ENCODE data around the gene BMP6.

The BMP6 gene

GRCh38 chr6:7703148-7703680, 22.7 kb upstream of the BMP6 start:
- Histone ChIP-seq H3K4ac (ENCODE audit: low read depth, low read length) (no peak overlapping the region), H2AFZ (ENCODE audit: insufficient read depth, low read length, poor library complexity) (no peak overlapping the region), H4K8ac (ENCODE audit: low read depth, low read length) (no peak overlapping the region), H4K12ac (ENCODE audit: low read depth, low read length) (no peak overlapping the region), H3K79me2 (ENCODE audit: control insufficient read depth, insufficient read depth, low read length, poor library complexity) (no peaks in the 10 kb centered on the region), H3K9ac (ENCODE audit: low read length) (no peak overlapping the region), H3K79me1 (ENCODE audit: low read length) (no peaks in the 10 kb centered on the region), H3K9me3 (ENCODE audit: insufficient read depth, low read depth, low read length) (no peaks in the 10 kb centered on the region), H2BK120ac (ENCODE audit: insufficient read depth, low read length, poor library complexity) (no peak overlapping the region), H3K27ac (ENCODE audit: low read depth, low read length) (no peak overlapping the region), H2BK5ac (ENCODE audit: low read depth, low read length, poor library complexity) (no peak overlapping the region), H3K14ac (ENCODE audit: low read length) (no peak overlapping the region), H4K91ac (ENCODE audit: low read depth, low read length) (no peak overlapping the region), H3K23ac (ENCODE audit: low read length) (no peak overlapping the region), H3K27me3 (ENCODE audit: insufficient read depth, low read length) (no peaks in the 10 kb centered on the region), H3K4me3 (ENCODE audit: low read depth, low read length) (no peak overlapping the region), H2BK12ac (ENCODE audit: low read length) (no peak overlapping the region), H3K4me1 (ENCODE audit: control insufficient read depth in 1 of 2, insufficient read depth in 2 of 2, low read length in 2 of 2) (peaks cover 0 to under 1% of the 10 kb centered on the region in 2 experiments), H2AK5ac (ENCODE audit: low read length) (no peak overlapping the region), H3K4me2 (ENCODE audit: low read length) (no peak overlapping the region), H3K36me3 (ENCODE audit: control insufficient read depth in 1 of 2, insufficient read depth in 2 of 2, low read length in 2 of 2) (no peaks in the 10 kb centered on the region), H3K18ac (ENCODE audit: low read length) (no peak overlapping the region)
- DNase-seq = no peak
- no CpG with 5 or more reads among the region's 3 CpGs for WGBS (ENCODE audit: extremely low coverage, insufficient coverage, insufficient read length)

GRCh38 chr6:7705483-7705882, 20.4 kb upstream of the BMP6 start:
- H3K9me3 ChIP-seq (ENCODE audit: insufficient read depth, low read depth, low read length) = no peaks in the 10 kb centered on the region
- H3K27me3 ChIP-seq (ENCODE audit: insufficient read depth, low read length) = no peaks in the 10 kb centered on the region
- no peak overlapping the region for H3K4me2 ChIP-seq (ENCODE audit: low read length)
- H3K4me3 ChIP-seq (ENCODE audit: low read depth, low read length) = no peak overlapping the region
- no peak overlapping the region for H3K18ac ChIP-seq (ENCODE audit: low read length)
- H2BK120ac ChIP-seq (ENCODE audit: insufficient read depth, low read length, poor library complexity) = no peak overlapping the region
- H3K4ac ChIP-seq (ENCODE audit: low read depth, low read length) = no peak overlapping the region
- H2BK12ac ChIP-seq (ENCODE audit: low read length) = no peak overlapping the region
- H2AK5ac ChIP-seq (ENCODE audit: low read length) = no peak overlapping the region
- no peak overlapping the region for H4K12ac ChIP-seq (ENCODE audit: low read depth, low read length)
- WGBS (ENCODE audit: extremely low coverage, insufficient coverage, insufficient read length) = no CpG with 5 or more reads among the region's 4 CpGs
- H4K8ac ChIP-seq (ENCODE audit: low read depth, low read length) = no peak overlapping the region
- DNase-seq = no peak
- no peak overlapping the region for H3K9ac ChIP-seq (ENCODE audit: low read length)
- H3K23ac ChIP-seq (ENCODE audit: low read length) = no peak overlapping the region
- no peak overlapping the region for H2AFZ ChIP-seq (ENCODE audit: insufficient read depth, low read length, poor library complexity)
- H3K27ac ChIP-seq (ENCODE audit: low read depth, low read length) = no peak overlapping the region
- H4K91ac ChIP-seq (ENCODE audit: low read depth, low read length) = no peak overlapping the region
- H3K36me3 ChIP-seq (ENCODE audit: control insufficient read depth in 1 of 2, insufficient read depth in 2 of 2, low read length in 2 of 2) = no peaks in the 10 kb centered on the region
- H3K4me1 ChIP-seq (ENCODE audit: control insufficient read depth in 1 of 2, insufficient read depth in 2 of 2, low read length in 2 of 2) = no peaks in the 10 kb centered on the region
- no peak overlapping the region for H3K14ac ChIP-seq (ENCODE audit: low read length)
- H2BK5ac ChIP-seq (ENCODE audit: low read depth, low read length, poor library complexity) = no peak overlapping the region
- no peaks in the 10 kb centered on the region for H3K79me2 ChIP-seq (ENCODE audit: control insufficient read depth, insufficient read depth, low read length, poor library complexity)
- H3K79me1 ChIP-seq (ENCODE audit: low read length) = no peaks in the 10 kb centered on the region

- H3K4me2 ChIP-seq (ENCODE audit: low read length) = no peak overlapping the region
- H3K27me3 ChIP-seq (ENCODE audit: insufficient read depth, low read length) = no peaks in the 10 kb centered on the region
- no peak overlapping the region for H4K8ac ChIP-seq (ENCODE audit: low read depth, low read length)
- no peak overlapping the region for H2BK5ac ChIP-seq (ENCODE audit: low read depth, low read length, poor library complexity)
- no peak overlapping the region for H3K4me3 ChIP-seq (ENCODE audit: low read depth, low read length)
- no peak overlapping the region for H2AK5ac ChIP-seq (ENCODE audit: low read length)
- H3K79me1 ChIP-seq (ENCODE audit: low read length) = no peaks in the 10 kb centered on the region
- H3K9me3 ChIP-seq (ENCODE audit: insufficient read depth, low read depth, low read length) = no peaks in the 10 kb centered on the region
- H3K27ac ChIP-seq (ENCODE audit: low read depth, low read length) = no peak overlapping the region
- H3K9ac ChIP-seq (ENCODE audit: low read length) = no peak overlapping the region
- no peak overlapping the region for H3K23ac ChIP-seq (ENCODE audit: low read length)
- no CpG with 5 or more reads among the region's 4 CpGs for WGBS (ENCODE audit: extremely low coverage, insufficient coverage, insufficient read length)
- no peak overlapping the region for H2BK12ac ChIP-seq (ENCODE audit: low read length)
- H2BK120ac ChIP-seq (ENCODE audit: insufficient read depth, low read length, poor library complexity) = no peak overlapping the region
- no peak for DNase-seq
- no peak overlapping the region for H3K14ac ChIP-seq (ENCODE audit: low read length)
- H3K4ac ChIP-seq (ENCODE audit: low read depth, low read length) = no peak overlapping the region
- no peaks in the 10 kb centered on the region for H3K36me3 ChIP-seq (ENCODE audit: control insufficient read depth in 1 of 2, insufficient read depth in 2 of 2, low read length in 2 of 2)
- no peaks in the 10 kb centered on the region for H3K79me2 ChIP-seq (ENCODE audit: control insufficient read depth, insufficient read depth, low read length, poor library complexity)
- H4K91ac ChIP-seq (ENCODE audit: low read depth, low read length) = no peak overlapping the region
- no peaks in the 10 kb centered on the region for H3K4me1 ChIP-seq (ENCODE audit: control insufficient read depth in 1 of 2, insufficient read depth in 2 of 2, low read length in 2 of 2)
- no peak overlapping the region for H2AFZ ChIP-seq (ENCODE audit: insufficient read depth, low read length, poor library complexity)
- no peak overlapping the region for H4K12ac ChIP-seq (ENCODE audit: low read depth, low read length)
- H3K18ac ChIP-seq (ENCODE audit: low read length) = no peak overlapping the region
Measured at GRCh38 chr6:7706269-7706668, 19.6 kb upstream of the BMP6 start.

- Histone ChIP-seq H3K4me1 (ENCODE audit: control insufficient read depth in 1 of 2, insufficient read depth in 2 of 2, low read length in 2 of 2) (no peaks in the 10 kb centered on the region), H2BK120ac (ENCODE audit: insufficient read depth, low read length, poor library complexity) (no peak overlapping the region), H3K79me1 (ENCODE audit: low read length) (no peaks in the 10 kb centered on the region), H3K27ac (ENCODE audit: low read depth, low read length) (no peak overlapping the region), H3K4me2 (ENCODE audit: low read length) (no peak overlapping the region), H4K91ac (ENCODE audit: low read depth, low read length) (no peak overlapping the region), H2BK12ac (ENCODE audit: low read length) (no peak overlapping the region), H4K12ac (ENCODE audit: low read depth, low read length) (no peak overlapping the region), H2AK5ac (ENCODE audit: low read length) (no peak overlapping the region), H3K4me3 (ENCODE audit: low read depth, low read length) (no peak overlapping the region), H3K4ac (ENCODE audit: low read depth, low read length) (no peak overlapping the region), H3K18ac (ENCODE audit: low read length) (no peak overlapping the region), H3K23ac (ENCODE audit: low read length) (no peak overlapping the region), H3K14ac (ENCODE audit: low read length) (no peak overlapping the region), H2AFZ (ENCODE audit: insufficient read depth, low read length, poor library complexity) (no peak overlapping the region), H3K9me3 (ENCODE audit: insufficient read depth, low read depth, low read length) (no peaks in the 10 kb centered on the region), H3K36me3 (ENCODE audit: control insufficient read depth in 1 of 2, insufficient read depth in 2 of 2, low read length in 2 of 2) (no peaks in the 10 kb centered on the region), H3K27me3 (ENCODE audit: insufficient read depth, low read length) (no peaks in the 10 kb centered on the region), H4K8ac (ENCODE audit: low read depth, low read length) (no peak overlapping the region), H3K79me2 (ENCODE audit: control insufficient read depth, insufficient read depth, low read length, poor library complexity) (no peaks in the 10 kb centered on the region), H2BK5ac (ENCODE audit: low read depth, low read length, poor library complexity) (no peak overlapping the region), H3K9ac (ENCODE audit: low read length) (no peak overlapping the region)
- WGBS (ENCODE audit: extremely low coverage, insufficient coverage, insufficient read length) = no CpG with 5 or more reads among the region's 4 CpGs
- DNase-seq = no peak
Measured at GRCh38 chr6:7707787-7708186, 18.1 kb upstream of the BMP6 start.

All from trophoblast cell (in vitro differentiated cells and primary cell).